Measurements from ENCODE around the gene KIAA2012.

GRCh38 chr2:202052235-202052634 is 20.8 kb upstream of the KIAA2012 start:
- no peak for TF ChIP-seq EZH2 (IDR thresholded peaks at IDR 0.05; ENCODE audit: low read length)
- TF ChIP-seq CTCF (optimal IDR thresholded peaks at IDR 0.05 in 1 of 3, IDR thresholded peaks at IDR 0.05 in 1 of 3, conservative IDR thresholded peaks at IDR 0.05 in 1 of 3; ENCODE audit: extremely low read depth in 1 of 3, insufficient read depth in 2 of 3, low read length in 3 of 3), result no peak
